OCI-LY1 (cell line): ENCODE measurements around the gene STAC2.

Experiments used
- EZH2 ChIP-seq: fragments of 200-600 bp; sonication (generic), shearing (Covaris generic); IDR thresholded peaks from 2 replicates; pipeline ENCODE4 v1.8.0; 2017; ENCODE audit warnings: borderline replicate concordance, mixed run types, mild to moderate bottlenecking, antibody characterized with exemption, low read length, moderate library complexity, mixed read lengths
- TF ChIP-seq, protein P1 (sequence below): fragments of 200-600 bp; sonication (generic), shearing (Covaris generic); IDR thresholded peaks from 2 replicates; pipeline ENCODE4 v1.5.1; 2017; ENCODE audit warnings: mild to moderate bottlenecking, antibody characterized with exemption, low read length, moderate library complexity, mixed read lengths

DNA sequence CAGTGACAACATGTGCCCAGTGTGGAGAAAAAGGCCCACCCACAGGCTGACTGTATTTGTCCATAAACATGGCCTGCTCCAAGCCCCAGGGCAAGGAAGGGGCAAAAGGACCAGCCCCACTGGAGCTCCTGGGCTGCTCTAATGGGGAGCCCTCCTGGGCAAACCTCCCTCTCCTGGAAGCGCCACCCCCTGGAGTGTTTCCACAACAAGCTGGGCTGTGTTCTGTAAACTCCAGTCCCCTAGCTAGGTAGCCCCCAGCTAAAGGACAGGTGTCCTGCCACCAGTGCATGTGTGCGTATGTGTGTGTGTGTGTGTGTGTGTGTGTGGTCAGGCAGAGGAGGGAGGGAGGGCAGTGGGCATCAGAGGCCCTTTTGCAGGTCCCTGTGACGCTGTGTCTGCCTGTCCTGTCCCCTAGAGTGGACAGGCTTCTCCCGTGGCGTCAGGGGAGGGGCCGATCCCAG, 11.3 kb upstream of the STAC2 start:
- TF ChIP-seq, protein P1, sequence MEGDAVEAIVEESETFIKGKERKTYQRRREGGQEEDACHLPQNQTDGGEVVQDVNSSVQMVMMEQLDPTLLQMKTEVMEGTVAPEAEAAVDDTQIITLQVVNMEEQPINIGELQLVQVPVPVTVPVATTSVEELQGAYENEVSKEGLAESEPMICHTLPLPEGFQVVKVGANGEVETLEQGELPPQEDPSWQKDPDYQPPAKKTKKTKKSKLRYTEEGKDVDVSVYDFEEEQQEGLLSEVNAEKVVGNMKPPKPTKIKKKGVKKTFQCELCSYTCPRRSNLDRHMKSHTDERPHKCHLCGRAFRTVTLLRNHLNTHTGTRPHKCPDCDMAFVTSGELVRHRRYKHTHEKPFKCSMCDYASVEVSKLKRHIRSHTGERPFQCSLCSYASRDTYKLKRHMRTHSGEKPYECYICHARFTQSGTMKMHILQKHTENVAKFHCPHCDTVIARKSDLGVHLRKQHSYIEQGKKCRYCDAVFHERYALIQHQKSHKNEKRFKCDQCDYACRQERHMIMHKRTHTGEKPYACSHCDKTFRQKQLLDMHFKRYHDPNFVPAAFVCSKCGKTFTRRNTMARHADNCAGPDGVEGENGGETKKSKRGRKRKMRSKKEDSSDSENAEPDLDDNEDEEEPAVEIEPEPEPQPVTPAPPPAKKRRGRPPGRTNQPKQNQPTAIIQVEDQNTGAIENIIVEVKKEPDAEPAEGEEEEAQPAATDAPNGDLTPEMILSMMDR = no peak
- TF ChIP-seq EZH2 = no peak
